Activated T-cell treated with anti-CD3 and anti-CD28 coated beads, Interleukin-2, amount 50 U/mL, for 48 hours (primary cell): ENCODE data around the gene OSBPL3.
A peak's percentile ranks its signal among the peaks of the same experiment; 100 is the strongest.

Experiments
- DNase-seq, 2 experiments: peaks; one replicate each; pipeline ENCODE4 v3.0.0-alpha.2; 2020

Gene OSBPL3

GRCh38 chr7:24857623-24858022 lies 122.4 kb downstream of the OSBPL3 start:
- DNase-seq: no peak

GRCh38 chr7:24854866-24855265 lies 125.1 kb downstream of the OSBPL3 start:
- no peak for DNase-seq

- peak in 1 of 2 experiments; percentile 49 for DNase-seq
Measured at GRCh38 chr7:24851786-24852185, 128.2 kb downstream of the OSBPL3 start.

GRCh38 chr7:24848878-24849277 lies 131.1 kb downstream of the OSBPL3 start:
- DNase-seq: no peak

GRCh38 chr7:24847754-24848153 lies 132.2 kb downstream of the OSBPL3 start:
- DNase-seq: no peak

- no peak for DNase-seq
Measured at GRCh38 chr7:24843821-24844434, 136.1 kb downstream of the OSBPL3 start.

- no peak for DNase-seq
Measured at GRCh38 chr7:24842449-24843241, 137.3 kb downstream of the OSBPL3 start.

- no peak for DNase-seq
Measured at GRCh38 chr7:24842029-24842428, 137.9 kb downstream of the OSBPL3 start.

GRCh38 chr7:24840563-24840962 lies 139.4 kb downstream of the OSBPL3 start:
- DNase-seq: no peak

GRCh38 chr7:24836084-24836483 lies 143.9 kb downstream of the OSBPL3 start:
- no peak for DNase-seq

- no peak for DNase-seq
Measured at GRCh38 chr7:24835643-24836042, 144.3 kb downstream of the OSBPL3 start.

GRCh38 chr7:24834128-24834798 lies 145.7 kb downstream of the OSBPL3 start:
- DNase-seq: no peak

GRCh38 chr7:24833549-24833948 lies 146.4 kb downstream of the OSBPL3 start:
- no peak for DNase-seq

- DNase-seq: no peak
Measured at GRCh38 chr7:24831240-24831639, 148.7 kb downstream of the OSBPL3 start.

- DNase-seq: no peak
Measured at GRCh38 chr7:24830440-24831050, 149.4 kb downstream of the OSBPL3 start.

- DNase-seq: no peak
Measured at GRCh38 chr7:24829787-24830186, 150.2 kb downstream of the OSBPL3 start.

- no peak for DNase-seq
Measured at GRCh38 chr7:24828891-24829661, 150.9 kb downstream of the OSBPL3 start.

GRCh38 chr7:24827589-24827988 lies 152.4 kb downstream of the OSBPL3 start:
- no peak for DNase-seq

- DNase-seq: no peak
Measured at GRCh38 chr7:24827027-24827426, 153.0 kb downstream of the OSBPL3 start.

- DNase-seq: no peak
Measured at GRCh38 chr7:24826662-24827020, 153.3 kb downstream of the OSBPL3 start.

GRCh38 chr7:24825931-24826661 lies 153.9 kb downstream of the OSBPL3 start:
- peak in 1 of 2 experiments; percentile 32 for DNase-seq

GRCh38 chr7:24825381-24825794 lies 154.6 kb downstream of the OSBPL3 start:
- DNase-seq: no peak
